Suprapubic skin (tissue), 2 donors: ENCODE measurements around the gene FGFR3.

Experiments
- EP300 ChIP-seq: sonication (generic); formaldehyde crosslinking; IDR thresholded peaks from one replicate; pipeline ENCODE4 v1.6.1; 2017; ENCODE audit warnings: antibody characterized with exemption
- POLR2A ChIP-seq, 2 donors: fragments of 450-650 bp; IDR thresholded peaks; one replicate each; pipeline ENCODE4 v1.6.1; 2017; ENCODE audit warnings: antibody characterized with exemption in 2 of 2, mild to moderate bottlenecking in 2 of 2, moderate library complexity in 2 of 2

DNA sequence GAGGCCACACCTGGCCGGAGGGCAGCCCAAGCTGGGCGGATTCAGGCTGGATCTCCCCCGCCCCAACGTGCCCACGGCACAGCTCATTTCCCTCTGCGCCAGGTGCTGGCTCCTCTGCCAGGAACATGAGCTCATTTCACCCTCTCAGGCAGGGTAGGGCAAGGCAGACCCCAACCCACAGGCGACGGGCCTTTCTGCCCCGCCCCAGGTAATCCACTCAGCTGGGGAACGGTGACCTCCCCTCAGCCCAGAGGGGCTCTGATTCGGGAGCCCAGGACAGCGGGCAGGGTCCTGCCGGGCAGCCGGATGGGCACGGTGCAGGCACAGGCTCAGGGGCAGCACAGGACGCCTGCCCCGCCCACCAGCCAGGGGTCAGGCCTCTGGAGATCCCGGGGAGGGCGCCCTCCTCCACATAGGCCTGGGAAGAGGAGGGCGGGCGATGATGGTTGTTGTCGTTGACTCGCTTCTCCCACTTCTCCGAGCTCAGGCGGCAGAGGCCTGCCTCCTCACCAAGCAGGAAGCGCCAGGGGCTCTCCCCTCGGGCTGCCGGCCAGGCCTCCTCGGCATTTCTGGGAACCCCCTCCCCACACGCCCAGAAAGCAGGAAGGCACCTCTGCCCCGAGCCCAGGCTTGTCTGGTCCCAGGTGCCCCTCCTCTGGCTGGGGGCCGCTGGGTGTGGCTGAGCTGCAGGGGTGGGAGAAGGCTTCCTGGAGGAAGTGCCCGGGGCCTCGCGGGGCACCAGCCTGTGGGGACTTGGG is 40.6 kb upstream of the FGFR3 start:
- TF ChIP-seq POLR2A (IDR thresholded peaks at IDR 0.05) (no peak), EP300 (no peak)
